HG03159 (cell line): ENCODE results near the gene ANKRD36B.
"Not testable (repeated sequence)": the region's sequence is repeated elsewhere in the genome, so short reads cannot be mapped to it uniquely, and the experiment has no call there.

Experiments used
- ATAC-seq: cut with Tn5 transposase; IDR thresholded peaks from one replicate; pipeline ENCODE4 v1.9.1; 2021; ENCODE audit warnings: mild to moderate bottlenecking, moderate library complexity; ENCODE audit not compliant: unreplicated experiment

Gene ANKRD36B

GRCh38 chr2:97589598-97590510, at the start of gene ANKRD36B:
Gene ANKRD36B, minus strand, starts transcription at chr2:97589877. Its CDS starts 192 bp downstream, at chr2:97589685.
- ATAC-seq = peak; percentile 64

GRCh38 chr2:97626049-97626430, 36.4 kb upstream of the ANKRD36B start:
- ATAC-seq = not testable (repeated sequence)

- not testable (repeated sequence) for ATAC-seq
These were observed 35.8 kb upstream of the ANKRD36B start for GRCh38 chr2:97625354-97626048.

- ATAC-seq = not testable (repeated sequence)
These were observed 33.3 kb upstream of the ANKRD36B start for GRCh38 chr2:97622976-97623375.

- ATAC-seq = not testable (repeated sequence)
These were observed 30.8 kb upstream of the ANKRD36B start for GRCh38 chr2:97620492-97620891.

- ATAC-seq = not testable (repeated sequence)
These were observed 29.5 kb upstream of the ANKRD36B start for GRCh38 chr2:97618939-97619827.

GRCh38 chr2:97617911-97618310, 28.2 kb upstream of the ANKRD36B start:
- no peak for ATAC-seq

- ATAC-seq = not testable (repeated sequence)
These were observed 26.1 kb upstream of the ANKRD36B start for GRCh38 chr2:97615746-97616145.

GRCh38 chr2:97611895-97612294, 22.2 kb upstream of the ANKRD36B start:
- not testable (repeated sequence) for ATAC-seq

- not testable (repeated sequence) for ATAC-seq
These were observed 19.1 kb upstream of the ANKRD36B start for GRCh38 chr2:97608745-97609144.

- ATAC-seq = not testable (repeated sequence)
These were observed 16.1 kb upstream of the ANKRD36B start for GRCh38 chr2:97605524-97606339.

GRCh38 chr2:97605109-97605508, 15.4 kb upstream of the ANKRD36B start:
- not testable (repeated sequence) for ATAC-seq

GRCh38 chr2:97601537-97601936, 11.9 kb upstream of the ANKRD36B start:
- not testable (repeated sequence) for ATAC-seq

GRCh38 chr2:97596180-97596579, 6.5 kb upstream of the ANKRD36B start:
- not testable (repeated sequence) for ATAC-seq

- not testable (repeated sequence) for ATAC-seq
These were observed 3.8 kb upstream of the ANKRD36B start for GRCh38 chr2:97593520-97593919.

- ATAC-seq = peak; percentile 69
These were observed 1.1 kb upstream of the ANKRD36B start for GRCh38 chr2:97590515-97591394.

- ATAC-seq = not testable (repeated sequence)
These were observed 450 bp downstream of the ANKRD36B start for GRCh38 chr2:97589257-97589597.

- ATAC-seq = not testable (repeated sequence)
These were observed 24.0 kb downstream of the ANKRD36B start for GRCh38 chr2:97565674-97566073.

- ATAC-seq = not testable (repeated sequence)
These were observed 37.3 kb downstream of the ANKRD36B start for GRCh38 chr2:97552406-97552805.
